Measurements from ENCODE around the gene GALNS. TPM values are rescaled to one million over a fixed set of nuclear protein-coding genes. Genes with fewer than 3 reads are reported as not detected.

The GALNS gene
- total and polyA plus RNA-seq, 2 donors (not counting 3 experiments of a cell fraction or from before 2014, with no cell fraction given) = 21.8 to 40.2 TPM

DNA sequence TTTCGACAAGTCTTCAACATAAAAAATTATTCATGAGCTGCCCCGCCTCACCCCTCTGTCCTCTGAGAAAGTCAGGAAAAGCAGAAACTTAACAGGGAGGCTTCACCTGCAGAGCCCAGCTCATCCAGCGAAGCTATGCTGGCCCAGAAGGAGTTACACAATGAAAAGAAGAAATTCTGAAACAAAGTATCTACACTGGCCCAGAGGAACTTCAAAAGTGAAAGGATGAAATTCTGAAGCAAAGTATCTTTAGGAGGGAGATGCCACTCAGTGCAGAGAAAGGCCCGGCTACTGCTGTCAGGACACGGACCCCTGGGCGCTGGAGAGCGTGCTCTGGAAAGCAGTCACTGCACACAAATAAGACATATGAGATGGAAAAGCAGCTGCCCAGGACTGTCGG, 1.6 kb downstream of the GALNS start:
- Histone ChIP-seq H4K20me1 (replicated peaks; ENCODE audit: control insufficient read depth, extremely low read depth, insufficient read depth, low read length) (no peaks in the 10 kb centered on the region), H3K27me3 (ENCODE audit: control insufficient read depth in 2 of 2, insufficient read depth in 2 of 2, low read length in 2 of 2) (no peaks in the 10 kb centered on the region), H3K9me1 (replicated peaks; ENCODE audit: control insufficient read depth, extremely low read depth, insufficient read depth, low read length) (no peaks in the 10 kb centered on the region), H3K4me1 (ENCODE audit: control insufficient read depth, extremely low read depth, insufficient read depth, low read length) (peaks cover 4% of the 10 kb centered on the region), H3K79me2 (ENCODE audit: control insufficient read depth, insufficient read depth, low read length) (peaks cover 4% of the 10 kb centered on the region), H3K27ac (ENCODE audit: insufficient read depth, low read depth, low read length) (no peak overlapping the region), H2AFZ (ENCODE audit: low read depth, low read length) (no peak overlapping the region), H3K4me2 (ENCODE audit: insufficient read depth, low read length) (no peak overlapping the region), H3K36me3 (ENCODE audit: control insufficient read depth in 2 of 2, extremely low read depth in 1 of 2, insufficient read depth in 2 of 2, low read length in 2 of 2) (peaks cover 0 to 6% of the 10 kb centered on the region in 2 experiments), H3K9ac (replicated peaks; ENCODE audit: extremely low read depth, insufficient read depth, low read length) (no peak overlapping the region), H3K4me3 (replicated peaks in 1 of 3; ENCODE audit: insufficient read depth in 1 of 3, low read depth in 1 of 3, low read length in 3 of 3) (no peak overlapping the region), H3K9me3 (replicated peaks; ENCODE audit: control insufficient read depth, insufficient read depth, low read length) (no peaks in the 10 kb centered on the region)
- CTCF ChIA-PET = no interaction called here
- dilution Hi-C loops (cut with MboI; ENCODE audit: extremely low pct_ligation_motif_present, low sequenced_read_pairs) = no loop called here
- POLR2A ChIA-PET = no interaction called here
- no peak for FAIRE-seq
- intact Hi-C loops (cut with micrococcal nuclease) = no loop called here
- DNase-seq (ENCODE audit: low read depth, low spot score) = no peak
- TSS peak; percentile 30 for BruUV-seq (replicated peaks)
- TF ChIP-seq JUN (IDR thresholded peaks at IDR 0.05; ENCODE audit: borderline replicate concordance, insufficient read depth, insufficient read length, low read depth) = no peak
- TF ChIP-seq GATA2 (IDR thresholded peaks at IDR 0.05; ENCODE audit: insufficient read depth, insufficient read length, low read depth, low read length) = no peak
- TF ChIP-seq, protein P1, sequence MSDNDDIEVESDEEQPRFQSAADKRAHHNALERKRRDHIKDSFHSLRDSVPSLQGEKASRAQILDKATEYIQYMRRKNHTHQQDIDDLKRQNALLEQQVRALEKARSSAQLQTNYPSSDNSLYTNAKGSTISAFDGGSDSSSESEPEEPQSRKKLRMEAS (IDR thresholded peaks at IDR 0.05; ENCODE audit: insufficient read depth, insufficient read length) = no peak
- TF ChIP-seq EZH2 (IDR thresholded peaks at IDR 0.05; ENCODE audit: borderline replicate concordance, low read depth, low read length, severe bottlenecking) = no peak
- no peak for TF ChIP-seq FOS (IDR thresholded peaks at IDR 0.05; ENCODE audit: borderline replicate concordance, insufficient read depth, low read length)
- no peak for TF ChIP-seq POLR2AphosphoS5 (IDR thresholded peaks at IDR 0.05; ENCODE audit: insufficient read depth, low read depth, low read length)
- TF ChIP-seq POLR2A (IDR thresholded peaks at IDR 0.05; ENCODE audit: low read depth, low read length) = no peak
- TF ChIP-seq, protein P2, sequence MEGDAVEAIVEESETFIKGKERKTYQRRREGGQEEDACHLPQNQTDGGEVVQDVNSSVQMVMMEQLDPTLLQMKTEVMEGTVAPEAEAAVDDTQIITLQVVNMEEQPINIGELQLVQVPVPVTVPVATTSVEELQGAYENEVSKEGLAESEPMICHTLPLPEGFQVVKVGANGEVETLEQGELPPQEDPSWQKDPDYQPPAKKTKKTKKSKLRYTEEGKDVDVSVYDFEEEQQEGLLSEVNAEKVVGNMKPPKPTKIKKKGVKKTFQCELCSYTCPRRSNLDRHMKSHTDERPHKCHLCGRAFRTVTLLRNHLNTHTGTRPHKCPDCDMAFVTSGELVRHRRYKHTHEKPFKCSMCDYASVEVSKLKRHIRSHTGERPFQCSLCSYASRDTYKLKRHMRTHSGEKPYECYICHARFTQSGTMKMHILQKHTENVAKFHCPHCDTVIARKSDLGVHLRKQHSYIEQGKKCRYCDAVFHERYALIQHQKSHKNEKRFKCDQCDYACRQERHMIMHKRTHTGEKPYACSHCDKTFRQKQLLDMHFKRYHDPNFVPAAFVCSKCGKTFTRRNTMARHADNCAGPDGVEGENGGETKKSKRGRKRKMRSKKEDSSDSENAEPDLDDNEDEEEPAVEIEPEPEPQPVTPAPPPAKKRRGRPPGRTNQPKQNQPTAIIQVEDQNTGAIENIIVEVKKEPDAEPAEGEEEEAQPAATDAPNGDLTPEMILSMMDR (IDR thresholded peaks at IDR 0.05; ENCODE audit: extremely low read depth in 1 of 2, insufficient read depth in 1 of 2, low read depth in 1 of 2, low read length in 2 of 2) = no peak
- TF ChIP-seq MYC (IDR thresholded peaks at IDR 0.05; ENCODE audit: low read depth, low read length) = no peak
